PC-3 (cell line): Measurements from ENCODE around the gene KIAA1217.

Source experiments
- EZH2 ChIP-seq: fragments of 300-600 bp; sonication (generic); IDR thresholded peaks from one replicate; pipeline ENCODE4 v1.6.1; 2017; ENCODE audit warnings: antibody characterized with exemption, mild to moderate bottlenecking, low read length; ENCODE audit not compliant: unreplicated experiment
- EZH2phosphoT487 ChIP-seq: fragments of 300-600 bp; sonication (generic); IDR thresholded peaks from 2 replicates; pipeline ENCODE4 v1.6.1; 2018; ENCODE audit warnings: mild to moderate bottlenecking, antibody characterized with exemption, low read length, borderline replicate concordance
- TF ChIP-seq, protein P1 (sequence below): fragments of 300-600 bp; sonication (generic); conservative IDR thresholded peaks from 2 replicates; pipeline ENCODE4 v1.5.1; 2017; ENCODE audit warnings: antibody characterized with exemption, low read depth, mild to moderate bottlenecking, low read length

- TF ChIP-seq, protein P1, sequence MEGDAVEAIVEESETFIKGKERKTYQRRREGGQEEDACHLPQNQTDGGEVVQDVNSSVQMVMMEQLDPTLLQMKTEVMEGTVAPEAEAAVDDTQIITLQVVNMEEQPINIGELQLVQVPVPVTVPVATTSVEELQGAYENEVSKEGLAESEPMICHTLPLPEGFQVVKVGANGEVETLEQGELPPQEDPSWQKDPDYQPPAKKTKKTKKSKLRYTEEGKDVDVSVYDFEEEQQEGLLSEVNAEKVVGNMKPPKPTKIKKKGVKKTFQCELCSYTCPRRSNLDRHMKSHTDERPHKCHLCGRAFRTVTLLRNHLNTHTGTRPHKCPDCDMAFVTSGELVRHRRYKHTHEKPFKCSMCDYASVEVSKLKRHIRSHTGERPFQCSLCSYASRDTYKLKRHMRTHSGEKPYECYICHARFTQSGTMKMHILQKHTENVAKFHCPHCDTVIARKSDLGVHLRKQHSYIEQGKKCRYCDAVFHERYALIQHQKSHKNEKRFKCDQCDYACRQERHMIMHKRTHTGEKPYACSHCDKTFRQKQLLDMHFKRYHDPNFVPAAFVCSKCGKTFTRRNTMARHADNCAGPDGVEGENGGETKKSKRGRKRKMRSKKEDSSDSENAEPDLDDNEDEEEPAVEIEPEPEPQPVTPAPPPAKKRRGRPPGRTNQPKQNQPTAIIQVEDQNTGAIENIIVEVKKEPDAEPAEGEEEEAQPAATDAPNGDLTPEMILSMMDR, result no peak
- TF ChIP-seq EZH2phosphoT487 (no peak), EZH2 (no peak)
Observed at GRCh38 chr10:24358022-24358421, 149.1 kb downstream of the KIAA1217 start.
